SK-N-SH (cell line): Measurements from ENCODE around the gene PEX5. TPM values are rescaled to one million over a fixed set of nuclear protein-coding genes. Genes with fewer than 3 reads are reported as not detected.

Source experiments
- CTCF ChIA-PET: fragments of 300-600, 350-600 bp; formaldehyde crosslinking; extraction: SDS; loops from one replicate; lab custom pipeline; 2021; lab: Yijun Ruan, JAX
- POLR2A ChIA-PET: fragments of 350-600 bp; sonication (Branson Sonifier 250); formaldehyde crosslinking; extraction: SDS; loops from one replicate; lab custom pipeline; 2020; ENCODE audit warnings: antibody characterized with exemption, inconsistent platforms; lab: Yijun Ruan, JAX
- DNase-seq: peaks from one replicate; pipeline ENCODE4 v3.0.0; 2012
- H2AFZ ChIP-seq: fragments of 200-600 bp; sonication (generic); 2 replicates; pipeline ENCODE4 v1.8.1; 2016; ENCODE audit warnings: antibody characterized with exemption, mild to moderate bottlenecking, low read depth
- H3F3A ChIP-seq: fragments of 200-600 bp; sonication (generic); replicated peaks from 2 replicates; pipeline ENCODE3; 2016; ENCODE audit warnings: antibody characterized with exemption, mild to moderate bottlenecking; ENCODE audit not compliant: insufficient read depth
- H3K27ac ChIP-seq, 2 experiments: fragments of 200-500 bp in 1 of 2; fragments of 200-600 bp in 1 of 2; sonication (Bioruptor generic) in 1 of 2; sonication (generic), shearing (Covaris generic) in 1 of 2; 2 replicates each; pipeline versions ENCODE4 v1.5.1 to v1.6.1; 2014 to 2016; ENCODE audit warnings: low read depth in 2 of 2, inconsistent platforms in 1 of 2, low read length in 1 of 2, mild to moderate bottlenecking in 1 of 2, mixed read lengths in 1 of 2
- H3K27me3 ChIP-seq: fragments of 200-600 bp; sonication (generic), shearing (Covaris generic); 2 replicates; pipeline ENCODE4 v1.6.1; 2016; ENCODE audit warnings: mixed run types; ENCODE audit not compliant: insufficient read depth
- H3K36me3 ChIP-seq, 2 experiments: fragments of 200-500 bp in 1 of 2; fragments of 200-600 bp in 1 of 2; sonication (Bioruptor generic) in 1 of 2; sonication (generic) in 1 of 2; replicated peaks in 1 of 2; 2 replicates each; pipeline versions ENCODE3 to v1.5.1; 2014 to 2016; ENCODE audit warnings: low read length in 1 of 2, mild to moderate bottlenecking in 1 of 2; ENCODE audit not compliant: insufficient read depth in 2 of 2, control insufficient read depth in 1 of 2
- H3K4me1 ChIP-seq, 2 experiments: fragments of 200-500 bp in 1 of 2; fragments of 200-600 bp in 1 of 2; sonication (Bioruptor generic) in 1 of 2; sonication (generic), shearing (Covaris generic) in 1 of 2; 2 replicates each; pipeline versions ENCODE4 v1.5.1 to v1.6.1; 2014 to 2016; ENCODE audit warnings: low read depth in 1 of 2, low read length in 1 of 2, mixed run types in 1 of 2; ENCODE audit not compliant: insufficient read depth in 2 of 2, control insufficient read depth in 1 of 2
- H3K4me2 ChIP-seq: fragments of 200-600 bp; sonication (generic), shearing (Covaris generic); 2 replicates; pipeline ENCODE4 v1.6.1; 2017; ENCODE audit warnings: mixed run types
- H3K4me3 ChIP-seq, 2 experiments: fragments of 200-500 bp in 1 of 2; fragments of 200-600 bp in 1 of 2; sonication (Bioruptor generic) in 1 of 2; sonication (generic), shearing (Covaris generic) in 1 of 2; 2 replicates each; pipeline versions ENCODE4 v1.5.1 to v1.8.1; 2014 to 2016; ENCODE audit warnings: low read depth in 2 of 2, inconsistent platforms in 1 of 2, low read length in 1 of 2, mild to moderate bottlenecking in 1 of 2, mixed read lengths in 1 of 2, moderate library complexity in 1 of 2
- H3K79me2 ChIP-seq: fragments of 200-600 bp; sonication (generic); 2 replicates; pipeline ENCODE4 v1.8.1; 2017; ENCODE audit warnings: mild to moderate bottlenecking; ENCODE audit not compliant: insufficient read depth
- H3K9ac ChIP-seq: fragments of 200-600 bp; sonication (generic); 2 replicates; pipeline ENCODE4 v1.6.1; 2017; ENCODE audit warnings: mixed run types
- H3K9me2 ChIP-seq: fragments of 200-600 bp; sonication (generic); 2 replicates; pipeline ENCODE4 v1.6.1; 2017; ENCODE audit warnings: mixed run types
- H3K9me3 ChIP-seq: fragments of 200-600 bp; sonication (generic); 2 replicates; pipeline ENCODE4 v1.6.1; 2017; ENCODE audit warnings: mixed run types, mild to moderate bottlenecking, moderate library complexity
- H4K20me1 ChIP-seq: fragments of 200-600 bp; sonication (generic); 2 replicates; pipeline ENCODE4 v1.6.1; 2017; ENCODE audit warnings: mild to moderate bottlenecking, mixed run types; ENCODE audit not compliant: insufficient read depth
- CTCF ChIP-seq: fragments of 200-600 bp; sonication (generic); IDR thresholded peaks from 2 replicates; pipeline ENCODE4 v1.6.1; 2017; ENCODE audit warnings: antibody characterized with exemption, mild to moderate bottlenecking, moderate library complexity
- ELF1 ChIP-seq: IDR thresholded peaks from 2 replicates; pipeline ENCODE4 v1.4.0; 2012
- EZH2phosphoT487 ChIP-seq: fragments of 200-600 bp; sonication (generic); IDR thresholded peaks from 2 replicates; pipeline ENCODE4 v1.6.1; 2017; ENCODE audit warnings: low read depth, mixed run types, mild to moderate bottlenecking, antibody characterized with exemption, moderate library complexity, borderline replicate concordance
- FOXJ3 ChIP-seq: sonication (generic); formaldehyde crosslinking; IDR thresholded peaks from 2 replicates; pipeline ENCODE4 v1.5.1; 2020; ENCODE audit warnings: mild to moderate bottlenecking, missing genetic modification reagents
- FOXM1 ChIP-seq: IDR thresholded peaks from 2 replicates; pipeline ENCODE4 v1.4.0; 2012; ENCODE audit warnings: low read depth, mild to moderate bottlenecking
- GABPA ChIP-seq: IDR thresholded peaks from 2 replicates; pipeline ENCODE4 v1.4.0; 2012; ENCODE audit warnings: low read depth, mild to moderate bottlenecking
- JUND ChIP-seq: IDR thresholded peaks from 2 replicates; pipeline ENCODE4 v1.4.0; 2012
- MAX ChIP-seq: IDR thresholded peaks from 2 replicates; pipeline ENCODE4 v1.4.0; 2012; ENCODE audit warnings: low read depth
- MEF2A ChIP-seq: IDR thresholded peaks from 2 replicates; pipeline ENCODE4 v1.4.0; 2012; ENCODE audit warnings: low read depth, borderline replicate concordance
- MXI1 ChIP-seq: IDR thresholded peaks from 2 replicates; pipeline ENCODE4 v1.6.1; 2012; ENCODE audit warnings: mild to moderate bottlenecking, low read depth, low read length, improper control_type of control experiment
- PBX3 ChIP-seq: IDR thresholded peaks from 2 replicates; pipeline ENCODE4; 2012
- RCOR1 ChIP-seq: fragments of 150-350 bp; IDR thresholded peaks from 2 replicates; pipeline ENCODE4 v1.6.1; 2017; ENCODE audit warnings: antibody characterized with exemption, low read length
- RFX5 ChIP-seq: IDR thresholded peaks from 2 replicates; pipeline ENCODE4 v1.6.1; 2012; ENCODE audit warnings: mild to moderate bottlenecking, improper control_type of control experiment, low read length
- RXRA ChIP-seq: IDR thresholded peaks from 2 replicates; pipeline ENCODE4 v1.4.0; 2012; ENCODE audit warnings: low read depth, mild to moderate bottlenecking, borderline replicate concordance
- SMC3 ChIP-seq: IDR thresholded peaks from 2 replicates; pipeline ENCODE4 v1.6.1; 2012; ENCODE audit warnings: low read depth, low read length, improper control_type of control experiment
- TAF1 ChIP-seq: IDR thresholded peaks from 2 replicates; pipeline ENCODE4 v1.6.1; 2012; ENCODE audit warnings: low read depth, mild to moderate bottlenecking, low read length, moderate library complexity, borderline replicate concordance
- TEAD4 ChIP-seq: IDR thresholded peaks from 2 replicates; pipeline ENCODE4 v1.4.0; 2012; ENCODE audit warnings: mild to moderate bottlenecking, borderline replicate concordance; ENCODE audit not compliant: insufficient read depth
- USF1 ChIP-seq: IDR thresholded peaks from 2 replicates; pipeline ENCODE4 v1.4.0; 2012; ENCODE audit warnings: low read depth, borderline replicate concordance
- USF2 ChIP-seq: fragments of 150-350 bp; IDR thresholded peaks from 2 replicates; pipeline ENCODE4 v1.6.1; 2017; ENCODE audit warnings: antibody characterized with exemption, low read length, low read depth, borderline replicate concordance
- ZBTB33 ChIP-seq: IDR thresholded peaks from 2 replicates; pipeline ENCODE4 v1.4.0; 2012; ENCODE audit warnings: low read depth, borderline replicate concordance
- WGBS: methylation state at CpG from one replicate; pipeline ENCODE4 v1.1.6; 2017; ENCODE audit warnings: low lambda C conversion rate; 5-methylcytosine and 5-hydroxymethylcytosine counted together
- polyA plus RNA-seq, 3 experiments: library from polyadenylated mRNA; depleted of rRNA; stranded (reverse); fragments of >200 nt; gene quantifications; 2 replicates each; pipeline ENCODE4 v1.2.3, GENCODE V29; 2012

PEX5 gene
- polyA plus RNA-seq, 1 of the 3 experiments (the other 2 are of a cell fraction), result 22.6 TPM

GRCh38 chr12:7160183-7160582 lies 29.3 kb upstream of the PEX5 start:
- H4K20me1 ChIP-seq, result no peaks in the 10 kb centered on the region
- H3K4me1 ChIP-seq, result peaks cover 0 to 35% of the 10 kb centered on the region in 2 experiments; a peak in 1 of 4 replicates
- ChIA-PET POLR2A (no interaction called here), CTCF (interaction anchor here (1.0 to 5.6 kb wide), 2 partner anchors 15 to 29 kb away, joined by 3 to 37 read pairs; no protein-coding TSS in a partner anchor)
- no peaks in the 10 kb centered on the region; the same call in 1 of the 2 replicates for H3K27me3 ChIP-seq
- no peak overlapping the region for H3K27ac ChIP-seq
- H3K9ac ChIP-seq, result no peak overlapping the region
- H3K4me3 ChIP-seq, result no peak overlapping the region
- H3K9me2 ChIP-seq, result no peaks in the 10 kb centered on the region
- H3K36me3 ChIP-seq, result no peaks in the 10 kb centered on the region
- TF ChIP-seq SMC3 (no peak), FOXJ3 (CRISPR knock-in tag) (no peak), GABPA (no peak), USF2 (no peak), EZH2phosphoT487 (no peak), TEAD4 (no peak), FOXM1 (no peak), ZBTB33 (no peak), TAF1 (no peak), RCOR1 (no peak), PBX3 (no peak), MXI1 (no peak), USF1 (no peak), CTCF (no peak), ELF1 (no peak), MAX (no peak), MEF2A (no peak), RFX5 (no peak), JUND (no peak), RXRA (no peak)
- H3K4me2 ChIP-seq, result no peak overlapping the region
- H2AFZ ChIP-seq, result no peak overlapping the region
- H3K9me3 ChIP-seq, result no peaks in the 10 kb centered on the region
- WGBS, result 71% methylated on average over 7 of the region's 7 CpGs
- H3K79me2 ChIP-seq, result no peaks in the 10 kb centered on the region
- no peak for DNase-seq
- H3F3A ChIP-seq, result no peaks in the 10 kb centered on the region
